G401.6 (cell line): ENCODE measurements around the gene SGO2.
"Not testable (repeated sequence)": the region's sequence is repeated elsewhere in the genome, so short reads cannot be mapped to it uniquely, and the experiment has no call there.

Source experiments
- FAIRE-seq: peaks from 2 replicates; lab custom pipeline; 2012; peaks lifted over from hg19 to GRCh38; lab: Jason Lieb, UNC

Gene SGO2

DNA sequence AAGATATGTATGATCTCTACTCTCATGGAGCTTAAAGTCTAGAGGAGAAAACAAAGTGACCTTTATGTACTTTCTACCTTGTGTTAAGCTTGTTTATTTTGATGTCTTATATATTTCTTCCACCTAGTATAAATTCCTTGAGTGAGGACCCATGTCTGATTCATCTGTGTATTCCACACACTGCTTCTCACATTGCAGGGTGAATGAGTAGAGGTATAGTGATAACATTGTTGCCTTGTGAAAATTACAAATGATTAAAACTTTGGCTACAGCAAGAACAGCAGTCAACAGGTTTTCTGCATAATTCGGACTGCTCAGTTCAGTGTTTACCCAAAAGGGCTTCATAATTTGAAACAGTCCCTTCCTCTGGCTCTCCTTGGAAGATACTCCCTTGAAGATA is 96.1 kb downstream of the SGO2 start:
- FAIRE-seq = no peak

DNA sequence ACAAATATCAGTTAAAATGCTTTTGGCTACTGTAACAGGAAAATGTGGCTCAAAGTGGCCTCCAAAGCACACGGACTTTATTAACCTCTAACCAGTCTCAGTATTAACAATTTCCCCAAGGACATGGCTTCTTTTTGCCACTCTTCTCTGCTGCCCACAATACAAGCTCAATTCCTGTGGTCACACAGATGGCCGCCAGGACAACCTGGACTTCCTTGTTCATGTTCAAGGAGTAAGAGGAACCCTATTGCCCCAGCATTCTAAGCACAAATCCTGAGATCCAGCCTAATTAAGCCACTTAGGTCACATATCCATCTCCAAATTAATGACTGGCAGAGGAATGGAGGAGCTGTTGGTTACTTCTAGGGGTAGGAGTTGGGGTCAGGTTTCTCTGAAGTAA is 98.0 kb downstream of the SGO2 start:
- no peak for FAIRE-seq

DNA sequence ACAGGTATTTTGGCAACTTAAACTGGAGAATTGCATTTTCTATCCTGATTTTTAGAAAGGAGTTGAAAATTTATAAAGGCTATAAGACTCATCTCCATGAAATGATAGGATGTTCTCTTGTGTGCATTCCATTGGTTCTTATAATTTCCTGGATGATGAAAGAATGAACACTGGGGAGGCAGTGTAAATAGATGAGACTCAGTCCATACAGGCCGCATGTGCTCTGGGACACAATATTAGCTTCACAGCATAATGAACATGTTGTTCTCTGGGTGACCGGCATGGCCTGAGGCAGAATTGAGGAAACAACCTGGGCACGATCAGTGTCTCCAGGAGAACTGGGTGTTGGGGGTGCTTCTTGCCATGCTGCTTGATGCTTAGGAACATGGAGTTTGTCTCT is 98.7 kb downstream of the SGO2 start:
- FAIRE-seq = no peak

DNA sequence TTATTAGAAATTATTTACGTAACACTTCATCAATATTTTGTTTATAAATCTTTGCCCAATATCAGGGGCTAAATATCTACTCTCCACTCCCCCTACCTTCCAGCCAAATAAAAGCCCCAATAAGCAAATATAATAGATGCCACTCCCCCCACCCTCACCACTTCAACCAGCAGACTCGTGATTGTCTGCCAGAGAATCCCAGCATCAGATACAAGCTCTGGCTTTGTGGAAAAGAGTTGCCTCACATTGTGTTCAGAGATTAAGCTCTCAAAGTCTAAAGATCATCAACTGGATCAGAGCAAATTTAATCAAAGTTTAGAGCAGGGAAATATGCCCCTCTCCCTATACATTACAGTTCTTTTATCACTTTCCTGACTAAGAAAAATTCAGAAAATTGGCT is 99.3 kb downstream of the SGO2 start:
- FAIRE-seq = no peak

DNA sequence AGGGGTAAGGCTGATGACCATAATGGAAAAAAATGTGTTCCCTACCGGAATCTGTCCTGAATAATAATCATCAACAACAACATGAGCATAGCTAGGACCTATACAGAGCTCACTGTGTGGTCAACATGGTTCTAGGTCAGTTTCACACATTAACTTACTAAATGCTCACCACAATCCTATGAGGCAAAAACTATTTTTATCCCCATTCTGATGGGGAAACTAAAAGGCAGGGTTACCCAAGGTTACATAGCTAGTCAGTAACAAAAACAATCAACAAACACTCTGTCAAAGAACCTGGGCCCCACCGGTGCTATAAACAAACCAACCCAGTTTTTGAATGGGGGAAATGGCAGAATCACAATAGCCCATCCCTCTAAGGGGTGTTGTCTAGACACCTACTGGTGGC is 100.0 kb downstream of the SGO2 start:
- no peak for FAIRE-seq

DNA sequence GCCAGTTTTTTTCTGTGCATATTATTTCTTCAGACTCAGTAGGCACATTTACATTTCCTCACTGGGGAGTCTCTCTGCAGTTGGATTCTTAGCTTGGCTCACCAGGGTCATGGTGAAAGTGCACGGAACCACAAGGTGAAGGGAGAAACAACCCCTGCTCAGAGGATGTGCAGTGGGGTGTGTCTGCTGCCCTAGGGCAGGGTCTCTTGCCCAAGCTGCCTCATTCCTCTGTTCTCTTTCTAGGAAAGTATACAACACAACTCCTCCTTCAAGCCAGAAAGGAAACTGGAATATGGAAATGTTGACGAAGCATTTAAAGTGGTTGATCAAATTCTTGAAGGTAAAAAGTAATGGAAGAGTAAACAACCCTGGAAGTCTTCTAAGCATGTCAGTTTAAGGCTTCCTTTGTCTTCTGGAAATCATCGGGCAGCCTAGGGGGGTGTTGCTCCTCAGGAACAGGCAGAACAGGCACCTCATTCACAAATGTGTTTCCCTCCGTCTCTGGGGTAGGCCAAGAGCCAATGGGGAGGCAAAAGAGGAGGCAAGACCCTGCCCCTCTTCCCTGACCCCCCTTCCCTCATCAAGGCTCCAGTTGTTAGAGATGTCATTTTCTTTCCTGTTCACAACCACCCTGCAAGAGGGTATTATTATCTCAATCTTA is 101.2 kb downstream of the SGO2 start:
- no peak for FAIRE-seq

DNA sequence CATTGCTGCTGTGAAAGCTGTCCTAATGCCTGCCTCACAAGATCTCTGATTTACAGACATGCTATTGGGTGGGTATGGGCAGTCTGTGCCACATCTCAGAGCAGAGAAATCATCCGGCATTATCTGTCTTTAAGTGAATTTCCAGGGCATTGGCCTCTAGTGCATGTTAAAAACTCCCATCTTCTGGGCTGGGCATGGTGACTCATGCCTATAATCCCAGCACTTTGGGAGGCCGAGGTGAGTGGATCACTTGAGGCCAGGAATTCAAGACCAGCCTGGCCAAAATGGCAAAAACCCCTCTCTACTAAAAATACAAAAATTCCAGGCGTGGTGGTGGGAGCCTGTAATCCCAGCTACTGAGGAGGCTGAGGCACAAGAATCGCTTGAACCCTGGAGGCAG is 102.5 kb downstream of the SGO2 start:
- FAIRE-seq = not testable (repeated sequence)

DNA sequence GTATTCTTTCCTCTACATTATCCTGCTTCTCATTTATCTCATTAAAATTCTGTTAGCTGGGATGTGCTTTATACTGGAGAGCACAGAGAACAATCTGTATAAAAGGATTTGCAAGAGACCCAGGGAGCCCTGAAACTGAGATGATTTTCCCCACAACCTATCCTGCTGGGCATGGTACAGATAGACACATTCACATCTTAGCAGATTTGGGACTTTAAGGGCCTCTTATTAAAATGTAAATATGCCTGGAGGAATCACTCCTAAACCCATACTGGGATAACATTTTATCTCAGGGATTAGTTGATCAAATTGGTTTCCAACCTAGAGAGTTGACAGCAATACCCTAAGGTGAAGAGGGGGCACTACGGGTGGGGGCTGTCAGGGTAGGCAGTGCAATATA is 105.3 kb downstream of the SGO2 start:
- no peak for FAIRE-seq
